HG02840 (cell line): ENCODE measurements around the gene CEACAM5.

Experiments used
- ATAC-seq: cut with Tn5 transposase; IDR thresholded peaks from one replicate; pipeline ENCODE4 v1.9.1; 2021; ENCODE audit warnings: mild to moderate bottlenecking, moderate library complexity, moderate number of reproducible peaks; ENCODE audit not compliant: unreplicated experiment, low FRiP score

Gene CEACAM5

DNA sequence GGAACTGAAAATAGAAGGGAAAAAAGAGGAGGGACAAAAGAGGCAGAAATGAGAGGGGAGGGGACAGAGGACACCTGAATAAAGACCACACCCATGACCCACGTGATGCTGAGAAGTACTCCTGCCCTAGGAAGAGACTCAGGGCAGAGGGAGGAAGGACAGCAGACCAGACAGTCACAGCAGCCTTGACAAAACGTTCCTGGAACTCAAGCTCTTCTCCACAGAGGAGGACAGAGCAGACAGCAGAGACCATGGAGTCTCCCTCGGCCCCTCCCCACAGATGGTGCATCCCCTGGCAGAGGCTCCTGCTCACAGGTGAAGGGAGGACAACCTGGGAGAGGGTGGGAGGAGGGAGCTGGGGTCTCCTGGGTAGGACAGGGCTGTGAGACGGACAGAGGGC is at the start of gene CEACAM5:
TSS of gene CEACAM5 (plus strand) at position 146 of the 400 bp plus-strand sequence. CDS start at position 252, 106 bp downstream.
- ATAC-seq = no peak

DNA sequence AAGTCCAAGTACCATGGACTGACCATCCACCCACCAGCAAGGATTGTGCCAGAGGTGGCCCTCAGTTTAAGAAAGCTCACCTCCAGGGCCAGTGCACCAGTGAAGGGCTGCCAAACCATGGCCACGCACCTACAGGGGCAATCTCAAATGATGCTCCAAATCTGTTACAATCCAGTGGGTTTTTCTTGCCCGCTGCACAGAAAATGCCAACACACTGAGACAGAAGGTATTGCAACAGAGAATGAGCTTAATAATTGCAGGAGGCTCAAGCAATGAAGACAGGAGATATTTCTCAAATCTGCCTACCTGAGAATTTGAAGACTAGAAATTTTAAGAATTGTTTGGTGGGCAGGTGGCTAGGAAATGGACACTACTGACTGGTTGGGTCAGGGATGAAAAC is 42.4 kb upstream of the CEACAM5 start:
- no peak for ATAC-seq

DNA sequence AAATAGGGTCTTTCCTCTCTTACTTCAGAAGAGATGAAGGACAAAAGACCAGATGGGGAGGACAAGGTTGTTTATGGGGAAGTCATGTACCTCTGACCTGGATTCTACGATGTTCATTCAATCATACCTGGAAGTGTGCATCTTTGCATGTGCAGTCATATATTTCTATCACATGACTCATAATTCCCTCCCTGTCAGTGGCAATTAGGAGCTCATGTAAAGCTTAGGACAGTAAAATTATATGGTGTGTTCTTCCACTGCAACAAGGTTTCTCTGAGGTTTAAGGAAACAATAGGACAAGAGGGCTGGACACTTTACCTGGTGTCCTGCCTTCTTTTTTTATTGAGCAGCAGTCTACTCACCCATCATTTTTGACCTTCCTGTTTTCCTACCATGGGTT is 40.1 kb upstream of the CEACAM5 start:
- ATAC-seq = no peak

DNA sequence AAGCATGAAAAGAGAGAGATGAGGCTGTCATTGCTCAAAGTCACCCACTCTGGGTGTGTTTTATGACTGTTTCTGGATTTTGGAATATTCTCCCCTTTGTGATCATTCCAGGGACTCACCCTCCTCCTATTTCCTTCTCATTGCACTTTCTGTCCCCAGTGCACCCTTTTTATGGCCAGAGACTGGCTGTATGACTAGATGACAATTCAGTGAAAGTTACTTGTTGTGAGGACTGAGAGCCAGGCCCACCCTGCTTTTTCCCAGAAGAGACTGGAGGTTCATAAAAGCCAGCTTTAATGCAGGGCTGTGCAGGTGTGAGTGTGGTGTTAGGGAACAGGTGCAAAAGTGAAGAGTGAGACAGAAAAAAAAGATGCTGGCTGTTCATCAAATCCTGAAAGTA is 37.7 kb upstream of the CEACAM5 start:
- ATAC-seq = no peak

DNA sequence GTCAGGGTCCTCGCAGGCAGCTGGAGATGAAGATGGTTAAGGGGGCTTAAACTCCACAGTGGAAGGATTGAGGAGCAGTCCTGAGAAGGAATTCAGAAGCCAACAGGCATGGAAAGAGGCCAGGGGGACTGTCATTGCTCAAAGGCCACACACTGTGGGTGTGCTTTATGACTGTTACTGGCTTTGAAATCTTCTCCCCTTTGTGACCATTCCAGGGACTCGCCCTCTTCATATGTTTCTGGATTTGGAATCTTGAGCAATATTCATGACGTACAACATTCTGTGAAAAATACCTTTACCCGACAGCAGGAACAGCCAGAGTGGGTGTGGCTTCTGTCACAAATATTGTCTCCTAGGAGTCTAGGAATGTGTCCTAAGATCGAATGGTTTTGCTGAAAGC is 36.9 kb upstream of the CEACAM5 start:
- no peak for ATAC-seq

DNA sequence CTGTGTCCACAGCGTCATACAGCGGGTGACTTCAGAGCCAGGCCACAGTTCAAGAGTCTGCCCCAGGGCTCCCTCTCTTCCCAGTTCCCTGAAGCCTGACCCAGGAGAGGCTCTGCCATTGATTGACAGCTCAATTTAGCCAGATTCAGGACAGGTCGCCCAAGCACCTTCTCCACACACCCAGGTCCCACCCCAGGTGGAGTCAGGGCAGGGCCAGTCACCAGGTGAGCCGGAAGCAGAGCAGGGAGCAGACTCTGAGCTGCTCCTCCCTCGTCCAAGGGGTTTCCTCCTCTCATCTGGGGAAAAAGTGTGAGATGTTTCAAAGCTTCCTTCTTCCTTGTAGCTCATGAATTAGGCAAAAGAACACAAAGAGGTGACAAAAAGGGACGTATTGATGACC is 26.0 kb upstream of the CEACAM5 start:
- ATAC-seq = no peak

DNA sequence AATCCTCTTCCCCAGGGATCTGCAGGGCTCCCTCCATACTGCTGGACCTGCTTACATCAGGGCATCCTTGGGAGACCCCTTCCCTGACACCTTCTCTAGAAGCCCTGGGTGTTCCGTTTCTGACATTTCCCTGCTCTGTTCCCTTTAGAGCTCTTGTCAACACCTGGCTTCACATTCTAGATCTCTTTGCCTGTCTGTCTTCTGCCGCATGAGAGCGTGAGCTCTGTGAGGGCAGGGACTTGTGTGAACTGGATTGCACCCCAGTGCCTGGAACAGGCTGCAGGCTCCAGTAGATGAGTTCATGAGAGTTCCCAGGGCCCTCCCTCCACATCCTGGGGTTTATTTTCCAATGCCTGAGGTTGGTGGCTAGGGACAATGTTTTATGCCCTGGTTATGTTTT is 21.0 kb upstream of the CEACAM5 start:
- ATAC-seq = no peak

DNA sequence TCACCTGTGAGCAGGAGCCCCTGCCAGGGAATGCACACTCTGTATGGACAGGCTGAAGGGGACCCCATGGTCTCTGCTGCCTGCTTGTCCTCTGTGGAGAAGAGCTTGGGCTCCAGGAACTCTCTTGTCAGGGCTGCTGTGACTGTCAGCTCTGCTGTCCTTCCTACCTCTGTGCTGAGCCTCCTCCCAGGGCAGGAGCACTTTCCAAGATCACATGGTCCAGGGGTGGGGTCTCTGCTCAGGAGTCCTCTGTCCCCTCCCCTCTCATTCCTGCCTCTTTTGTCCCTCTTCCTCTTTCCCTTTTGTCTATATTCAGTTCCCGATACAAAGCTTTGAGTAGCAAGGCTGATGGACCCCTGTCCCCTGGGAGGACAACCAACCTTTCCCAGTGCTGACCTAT is 20.3 kb upstream of the CEACAM5 start, which contains the start of gene CEACAM7:
TSS of gene CEACAM7 (minus strand) at position 173 of the 400 bp plus-strand sequence. CDS start at position 68, 105 bp downstream.
- ATAC-seq = no peak

DNA sequence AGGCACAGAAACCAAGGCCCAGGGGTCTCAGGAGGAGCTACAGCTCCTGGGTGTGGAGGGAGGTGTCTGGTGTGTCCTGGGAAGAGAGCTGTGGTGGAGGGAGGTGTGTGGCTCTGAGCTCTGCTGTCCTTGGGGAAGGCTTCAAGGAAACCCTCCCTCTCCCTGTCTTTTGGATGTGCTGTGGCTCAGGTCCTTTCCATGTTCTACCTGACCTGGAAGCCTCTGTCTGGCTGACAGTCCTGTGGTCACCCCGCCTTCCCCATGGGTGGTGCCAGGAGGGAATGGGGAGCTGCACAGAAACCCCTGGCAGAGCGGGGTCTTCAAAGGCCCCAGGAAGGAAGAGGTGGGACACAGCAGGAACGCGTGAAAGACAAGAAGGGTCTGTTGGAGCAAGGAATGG is 19.7 kb upstream of the CEACAM5 start:
- no peak for ATAC-seq

DNA sequence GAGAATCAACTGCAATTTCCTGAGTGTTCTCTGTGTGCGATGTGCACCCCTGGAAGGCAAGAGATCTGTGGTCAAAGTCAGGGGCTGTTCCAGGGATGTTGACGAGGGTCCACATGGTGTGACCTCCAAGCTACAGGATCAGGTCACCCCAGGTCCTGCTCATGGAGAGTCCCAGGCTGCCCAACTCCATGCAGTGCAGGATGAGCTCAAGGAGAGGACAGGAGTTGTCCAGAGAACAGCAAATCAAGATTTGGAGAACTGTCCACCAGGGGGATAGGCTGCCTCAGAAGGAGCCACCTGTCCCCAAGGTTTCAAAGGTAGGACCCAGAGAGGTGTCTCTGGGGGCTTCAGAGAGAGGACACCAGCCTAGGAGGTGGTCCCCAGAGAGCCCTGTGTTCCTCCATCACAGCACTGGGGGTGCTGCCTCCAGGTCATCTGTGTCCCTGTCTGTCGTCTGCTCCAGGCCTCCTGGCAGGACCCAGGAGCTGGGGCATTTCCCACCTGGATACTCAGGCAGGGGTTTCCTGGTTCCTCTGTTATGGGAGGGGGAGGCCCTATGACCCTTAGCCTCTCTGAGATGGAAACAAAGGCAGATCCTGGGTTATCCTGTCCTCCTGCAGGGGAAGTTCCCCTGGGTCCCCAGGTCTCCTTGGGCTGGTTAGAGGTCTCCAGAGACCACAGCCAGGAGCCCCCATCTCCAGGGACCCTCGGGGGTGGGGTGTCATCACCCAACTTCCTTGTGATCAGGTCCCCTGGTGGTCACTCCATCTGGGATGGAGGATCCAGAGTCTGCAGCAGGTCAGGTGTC is 18.2 kb upstream of the CEACAM5 start:
- no peak for ATAC-seq

DNA sequence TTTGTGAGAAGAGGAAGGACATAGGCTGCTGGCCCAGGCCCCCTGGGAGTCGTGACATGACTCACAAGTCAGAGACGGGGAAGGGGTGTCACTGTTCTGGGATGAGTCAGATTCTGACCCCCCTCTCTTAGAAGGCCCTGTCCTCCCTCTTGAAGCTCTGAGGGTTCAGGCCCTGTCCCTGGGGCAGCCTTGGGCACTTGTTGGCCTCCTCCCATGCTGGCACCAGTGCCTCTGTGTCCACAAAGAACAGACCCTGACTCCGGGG is 17.7 kb upstream of the CEACAM5 start:
- no peak for ATAC-seq

DNA sequence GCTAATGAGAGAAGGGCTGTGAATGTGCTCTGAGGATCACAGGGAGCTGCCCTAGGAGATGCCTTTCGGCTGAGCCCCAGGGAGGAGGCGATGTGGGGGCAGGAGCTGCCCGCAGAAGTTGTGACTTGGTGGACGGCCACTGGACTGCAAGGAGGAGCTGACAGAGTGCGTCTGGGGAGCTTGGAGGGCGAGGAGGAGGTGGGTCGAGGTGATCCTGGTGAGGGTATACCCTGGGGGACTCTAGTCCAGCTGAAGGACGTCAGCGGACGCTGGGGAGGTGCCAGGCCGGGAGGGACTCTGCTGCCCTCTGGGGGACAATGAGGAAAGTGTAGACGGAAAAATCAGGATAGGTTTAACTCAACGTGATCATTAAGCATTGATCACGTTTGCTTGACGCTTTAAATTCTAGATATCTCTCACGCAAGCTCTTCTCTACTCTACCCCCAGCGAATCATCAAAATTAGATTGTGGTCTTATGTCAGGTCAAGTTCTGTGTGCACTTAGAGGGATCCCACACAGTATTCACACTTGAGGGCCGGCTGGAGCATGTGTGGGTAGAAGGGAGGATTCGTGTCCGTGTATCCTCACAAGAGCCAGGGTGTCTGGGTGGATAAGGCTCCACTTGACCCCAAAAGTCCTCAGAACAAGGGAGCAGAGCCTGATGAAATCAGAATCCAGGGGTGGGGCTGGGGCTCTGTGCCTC is 17.0 kb upstream of the CEACAM5 start:
- ATAC-seq = no peak

DNA sequence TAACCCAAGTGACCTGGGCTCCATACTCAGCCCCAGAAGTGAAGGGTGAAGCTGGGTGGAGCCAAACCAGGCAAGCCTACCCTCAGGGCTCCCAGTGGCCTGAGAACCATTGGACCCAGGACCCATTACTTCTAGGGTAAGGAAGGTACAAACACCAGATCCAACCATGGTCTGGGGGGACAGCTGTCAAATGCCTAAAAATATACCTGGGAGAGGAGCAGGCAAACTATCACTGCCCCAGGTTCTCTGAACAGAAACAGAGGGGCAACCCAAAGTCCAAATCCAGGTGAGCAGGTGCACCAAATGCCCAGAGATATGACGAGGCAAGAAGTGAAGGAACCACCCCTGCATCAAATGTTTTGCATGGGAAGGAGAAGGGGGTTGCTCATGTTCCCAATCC is 14.2 kb upstream of the CEACAM5 start:
- ATAC-seq = no peak

DNA sequence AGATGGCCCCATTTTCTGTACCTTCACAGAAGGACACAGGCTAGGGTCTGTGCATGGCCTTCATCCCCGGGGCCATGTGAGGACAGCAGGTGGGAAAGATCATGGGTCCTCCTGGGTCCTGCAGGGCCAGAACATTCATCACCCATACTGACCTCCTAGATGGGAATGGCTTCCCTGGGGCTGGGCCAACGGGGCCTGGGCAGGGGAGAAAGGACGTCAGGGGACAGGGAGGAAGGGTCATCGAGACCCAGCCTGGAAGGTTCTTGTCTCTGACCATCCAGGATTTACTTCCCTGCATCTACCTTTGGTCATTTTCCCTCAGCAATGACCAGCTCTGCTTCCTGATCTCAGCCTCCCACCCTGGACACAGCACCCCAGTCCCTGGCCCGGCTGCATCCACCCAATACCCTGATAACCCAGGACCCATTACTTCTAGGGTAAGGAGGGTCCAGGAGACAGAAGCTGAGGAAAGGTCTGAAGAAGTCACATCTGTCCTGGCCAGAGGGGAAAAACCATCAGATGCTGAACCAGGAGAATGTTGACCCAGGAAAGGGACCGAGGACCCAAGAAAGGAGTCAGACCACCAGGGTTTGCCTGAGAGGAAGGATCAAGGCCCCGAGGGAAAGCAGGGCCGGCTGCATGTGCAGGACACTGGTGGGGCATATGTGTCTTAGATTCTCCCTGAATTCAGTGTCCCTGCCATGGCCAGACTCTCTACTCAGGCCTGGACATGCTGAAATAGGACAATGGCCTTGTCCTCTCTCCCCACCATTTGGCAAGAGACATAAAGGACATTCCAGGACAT is 13.4 kb upstream of the CEACAM5 start:
- ATAC-seq = no peak

DNA sequence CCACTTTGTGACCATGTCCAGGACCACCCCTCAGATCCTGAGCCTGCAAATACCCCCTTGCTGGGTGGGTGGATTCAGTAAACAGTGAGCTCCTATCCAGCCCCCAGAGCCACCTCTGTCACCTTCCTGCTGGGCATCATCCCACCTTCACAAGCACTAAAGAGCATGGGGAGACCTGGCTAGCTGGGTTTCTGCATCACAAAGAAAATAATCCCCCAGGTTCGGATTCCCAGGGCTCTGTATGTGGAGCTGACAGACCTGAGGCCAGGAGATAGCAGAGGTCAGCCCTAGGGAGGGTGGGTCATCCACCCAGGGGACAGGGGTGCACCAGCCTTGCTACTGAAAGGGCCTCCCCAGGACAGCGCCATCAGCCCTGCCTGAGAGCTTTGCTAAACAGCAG is 12.7 kb upstream of the CEACAM5 start:
- no peak for ATAC-seq

DNA sequence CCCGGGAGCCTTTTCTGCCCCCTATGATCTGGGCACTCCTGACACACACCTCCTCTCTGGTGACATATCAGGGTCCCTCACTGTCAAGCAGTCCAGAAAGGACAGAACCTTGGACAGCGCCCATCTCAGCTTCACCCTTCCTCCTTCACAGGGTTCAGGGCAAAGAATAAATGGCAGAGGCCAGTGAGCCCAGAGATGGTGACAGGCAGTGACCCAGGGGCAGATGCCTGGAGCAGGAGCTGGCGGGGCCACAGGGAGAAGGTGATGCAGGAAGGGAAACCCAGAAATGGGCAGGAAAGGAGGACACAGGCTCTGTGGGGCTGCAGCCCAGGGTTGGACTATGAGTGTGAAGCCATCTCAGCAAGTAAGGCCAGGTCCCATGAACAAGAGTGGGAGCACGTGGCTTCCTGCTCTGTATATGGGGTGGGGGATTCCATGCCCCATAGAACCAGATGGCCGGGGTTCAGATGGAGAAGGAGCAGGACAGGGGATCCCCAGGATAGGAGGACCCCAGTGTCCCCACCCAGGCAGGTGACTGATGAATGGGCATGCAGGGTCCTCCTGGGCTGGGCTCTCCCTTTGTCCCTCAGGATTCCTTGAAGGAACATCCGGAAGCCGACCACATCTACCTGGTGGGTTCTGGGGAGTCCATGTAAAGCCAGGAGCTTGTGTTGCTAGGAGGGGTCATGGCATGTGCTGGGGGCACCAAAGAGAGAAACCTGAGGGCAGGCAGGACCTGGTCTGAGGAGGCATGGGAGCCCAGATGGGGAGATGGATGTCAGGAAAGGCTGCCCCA is 11.8 kb upstream of the CEACAM5 start:
- ATAC-seq = no peak

DNA sequence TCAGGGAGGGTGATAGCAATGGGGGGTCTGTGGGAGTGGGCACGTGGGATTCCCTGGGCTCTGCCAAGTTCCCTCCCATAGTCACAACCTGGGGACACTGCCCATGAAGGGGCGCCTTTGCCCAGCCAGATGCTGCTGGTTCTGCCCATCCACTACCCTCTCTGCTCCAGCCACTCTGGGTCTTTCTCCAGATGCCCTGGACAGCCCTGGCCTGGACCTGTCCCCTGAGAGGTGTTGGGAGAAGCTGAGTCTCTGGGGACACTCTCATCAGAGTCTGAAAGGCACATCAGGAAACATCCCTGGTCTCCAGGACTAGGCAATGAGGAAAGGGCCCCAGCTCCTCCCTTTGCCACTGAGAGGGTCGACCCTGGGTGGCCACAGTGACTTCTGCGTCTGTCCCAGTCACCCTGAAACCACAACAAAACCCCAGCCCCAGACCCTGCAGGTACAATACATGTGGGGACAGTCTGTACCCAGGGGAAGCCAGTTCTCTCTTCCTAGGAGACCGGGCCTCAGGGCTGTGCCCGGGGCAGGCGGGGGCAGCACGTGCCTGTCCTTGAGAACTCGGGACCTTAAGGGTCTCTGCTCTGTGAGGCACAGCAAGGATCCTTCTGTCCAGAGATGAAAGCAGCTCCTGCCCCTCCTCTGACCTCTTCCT is 11.1 kb upstream of the CEACAM5 start:
- ATAC-seq = no peak

DNA sequence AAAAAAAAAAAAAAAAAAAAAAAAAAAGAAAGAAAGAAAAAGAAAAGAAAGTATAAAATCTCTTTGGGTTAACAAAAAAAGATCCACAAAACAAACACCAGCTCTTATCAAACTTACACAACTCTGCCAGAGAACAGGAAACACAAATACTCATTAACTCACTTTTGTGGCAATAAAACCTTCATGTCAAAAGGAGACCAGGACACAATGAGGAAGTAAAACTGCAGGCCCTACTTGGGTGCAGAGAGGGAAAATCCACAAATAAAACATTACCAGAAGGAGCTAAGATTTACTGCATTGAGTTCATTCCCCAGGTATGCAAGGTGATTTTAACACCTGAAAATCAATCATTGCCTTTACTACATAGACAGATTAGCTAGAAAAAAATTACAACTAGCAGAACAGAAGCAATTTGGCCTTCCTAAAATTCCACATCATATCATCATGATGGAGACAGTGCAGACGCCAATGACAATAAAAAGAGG is 9.6 kb upstream of the CEACAM5 start:
- no peak for ATAC-seq

DNA sequence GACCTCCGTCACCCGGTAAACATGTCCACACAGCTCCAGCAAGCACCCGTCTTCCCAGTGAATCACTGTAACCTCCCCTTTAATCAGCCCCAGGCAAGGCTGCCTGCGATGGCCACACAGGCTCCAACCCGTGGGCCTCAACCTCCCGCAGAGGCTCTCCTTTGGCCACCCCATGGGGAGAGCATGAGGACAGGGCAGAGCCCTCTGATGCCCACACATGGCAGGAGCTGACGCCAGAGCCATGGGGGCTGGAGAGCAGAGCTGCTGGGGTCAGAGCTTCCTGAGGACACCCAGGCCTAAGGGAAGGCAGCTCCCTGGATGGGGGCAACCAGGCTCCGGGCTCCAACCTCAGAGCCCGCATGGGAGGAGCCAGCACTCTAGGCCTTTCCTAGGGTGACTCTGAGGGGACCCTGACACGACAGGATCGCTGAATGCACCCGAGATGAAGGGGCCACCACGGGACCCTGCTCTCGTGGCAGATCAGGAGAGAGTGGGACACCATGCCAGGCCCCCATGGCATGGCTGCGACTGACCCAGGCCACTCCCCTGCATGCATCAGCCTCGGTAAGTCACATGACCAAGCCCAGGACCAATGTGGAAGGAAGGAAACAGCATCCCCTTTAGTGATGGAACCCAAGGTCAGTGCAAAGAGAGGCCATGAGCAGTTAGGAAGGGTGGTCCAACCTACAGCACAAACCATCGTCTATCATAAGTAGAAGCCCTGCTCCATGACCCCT is 9.0 kb upstream of the CEACAM5 start:
- no peak for ATAC-seq
